Measurements from ENCODE around the gene PAX5.

DNA sequence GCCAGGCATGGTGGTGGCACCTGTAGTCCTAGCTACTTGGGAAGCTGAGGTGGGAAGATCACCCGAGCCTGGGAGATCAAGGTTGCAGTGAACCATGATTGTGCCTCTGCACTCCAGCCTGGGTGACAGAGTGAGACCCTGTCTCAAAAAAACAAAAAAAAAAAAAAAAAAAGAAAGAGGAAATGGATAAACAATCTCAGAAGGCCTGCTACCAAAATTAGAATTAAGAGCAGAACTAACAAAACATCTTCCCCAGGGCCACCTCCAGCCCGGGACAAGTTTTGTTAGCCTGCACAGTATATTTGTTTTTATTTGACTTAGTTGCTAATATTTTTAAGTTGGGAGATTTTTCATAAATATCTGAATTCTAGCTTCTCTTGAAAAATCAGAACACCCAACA is 23.1 kb downstream of the PAX5 start:
- TF ChIP-seq POLR2A (IDR thresholded peaks at IDR 0.05), result no peak
- TF ChIP-seq, protein P1, sequence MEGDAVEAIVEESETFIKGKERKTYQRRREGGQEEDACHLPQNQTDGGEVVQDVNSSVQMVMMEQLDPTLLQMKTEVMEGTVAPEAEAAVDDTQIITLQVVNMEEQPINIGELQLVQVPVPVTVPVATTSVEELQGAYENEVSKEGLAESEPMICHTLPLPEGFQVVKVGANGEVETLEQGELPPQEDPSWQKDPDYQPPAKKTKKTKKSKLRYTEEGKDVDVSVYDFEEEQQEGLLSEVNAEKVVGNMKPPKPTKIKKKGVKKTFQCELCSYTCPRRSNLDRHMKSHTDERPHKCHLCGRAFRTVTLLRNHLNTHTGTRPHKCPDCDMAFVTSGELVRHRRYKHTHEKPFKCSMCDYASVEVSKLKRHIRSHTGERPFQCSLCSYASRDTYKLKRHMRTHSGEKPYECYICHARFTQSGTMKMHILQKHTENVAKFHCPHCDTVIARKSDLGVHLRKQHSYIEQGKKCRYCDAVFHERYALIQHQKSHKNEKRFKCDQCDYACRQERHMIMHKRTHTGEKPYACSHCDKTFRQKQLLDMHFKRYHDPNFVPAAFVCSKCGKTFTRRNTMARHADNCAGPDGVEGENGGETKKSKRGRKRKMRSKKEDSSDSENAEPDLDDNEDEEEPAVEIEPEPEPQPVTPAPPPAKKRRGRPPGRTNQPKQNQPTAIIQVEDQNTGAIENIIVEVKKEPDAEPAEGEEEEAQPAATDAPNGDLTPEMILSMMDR (IDR thresholded peaks at IDR 0.05), result no peak
- TF ChIP-seq EP300 (IDR thresholded peaks at IDR 0.05), result no peak
